ENCODE results near the gene PAXIP1.
A peak's percentile ranks its signal among the peaks of the same experiment; 100 is the strongest.
"Not testable (repeated sequence)": the region's sequence is repeated elsewhere in the genome, so short reads cannot be mapped to it uniquely, and the experiment has no call there.

The PAXIP1 gene

GRCh38 chr7:154934353-154934952 is 68.5 kb downstream of the PAXIP1 start:
- not testable (repeated sequence) for DNase-seq

GRCh38 chr7:154931906-154932305 is 71.0 kb downstream of the PAXIP1 start:
- DNase-seq: no peak

GRCh38 chr7:154929006-154929726 is 73.8 kb downstream of the PAXIP1 start:
- no peak for DNase-seq

GRCh38 chr7:154928136-154929005 is 74.6 kb downstream of the PAXIP1 start:
- DNase-seq: peak; percentile 73

GRCh38 chr7:154927624-154928125 is 75.2 kb downstream of the PAXIP1 start:
- peak; percentile 80 for DNase-seq

- DNase-seq: not testable (repeated sequence)
Observed at GRCh38 chr7:154922472-154922871, 80.5 kb downstream of the PAXIP1 start.

- DNase-seq: no peak
Observed at GRCh38 chr7:154919344-154920225, 83.3 kb downstream of the PAXIP1 start.

GRCh38 chr7:154918741-154919140 is 84.2 kb downstream of the PAXIP1 start:
- DNase-seq: no peak

- DNase-seq: no peak
Observed at GRCh38 chr7:154918266-154918665, 84.7 kb downstream of the PAXIP1 start.

GRCh38 chr7:154917808-154918160 is 85.1 kb downstream of the PAXIP1 start:
- no peak for DNase-seq

GRCh38 chr7:154916856-154917807 is 85.8 kb downstream of the PAXIP1 start:
- DNase-seq: no peak

- no peak for DNase-seq
Observed at GRCh38 chr7:154916381-154916780, 86.5 kb downstream of the PAXIP1 start.

GRCh38 chr7:154915600-154915999 is 87.3 kb downstream of the PAXIP1 start:
- no peak for DNase-seq

GRCh38 chr7:154914996-154915380 is 87.9 kb downstream of the PAXIP1 start:
- no peak for DNase-seq

- DNase-seq: no peak
Observed at GRCh38 chr7:154914308-154914995, 88.5 kb downstream of the PAXIP1 start.

- DNase-seq: peak; percentile 26
Observed at GRCh38 chr7:154913638-154914307, 89.2 kb downstream of the PAXIP1 start.

GRCh38 chr7:154912871-154913637 is 89.9 kb downstream of the PAXIP1 start:
- DNase-seq: no peak

- no peak for DNase-seq
Observed at GRCh38 chr7:154911862-154912455, 91.0 kb downstream of the PAXIP1 start.

- no peak for DNase-seq
Observed at GRCh38 chr7:154911411-154911810, 91.5 kb downstream of the PAXIP1 start.
